Mucosa of rectum (tissue), 2 donors: ENCODE results near the gene STAB2.

ENCODE experiments used
- H3K27ac ChIP-seq, 2 donors: one replicate each; pipeline ENCODE4 v1.7.0; 2013; ENCODE audit warnings: inconsistent platforms in 2 of 2, low read depth in 2 of 2, low read length in 2 of 2
- H3K27me3 ChIP-seq, 2 donors: one replicate each; pipeline ENCODE4 v1.7.0; 2013; ENCODE audit warnings: low read length in 2 of 2; ENCODE audit not compliant: control insufficient read depth in 2 of 2, insufficient read depth in 2 of 2
- H3K36me3 ChIP-seq, 2 donors: one replicate each; pipeline ENCODE4 v1.7.0; 2013; ENCODE audit warnings: low read length in 2 of 2; ENCODE audit not compliant: control insufficient read depth in 2 of 2, insufficient read depth in 2 of 2
- H3K4me1 ChIP-seq, 2 donors: one replicate each; pipeline ENCODE4 v1.7.0; 2013; ENCODE audit warnings: low read length in 2 of 2, mild to moderate bottlenecking in 1 of 2; ENCODE audit not compliant: control insufficient read depth in 2 of 2, insufficient read depth in 2 of 2
- H3K4me3 ChIP-seq, 2 donors: one replicate each; pipeline ENCODE4 v1.7.0; 2013; ENCODE audit warnings: low read length in 2 of 2
- H3K9ac ChIP-seq, 2 donors: one replicate each; pipeline ENCODE4 v1.7.0; 2013; ENCODE audit warnings: low read length in 2 of 2, low read depth in 1 of 2, mild to moderate bottlenecking in 1 of 2
- H3K9me3 ChIP-seq, 2 donors: one replicate each; pipeline ENCODE4 v1.7.0; 2013; ENCODE audit warnings: low read length in 2 of 2; ENCODE audit not compliant: control insufficient read depth in 2 of 2
- donor health status: healthy.
- donor health status: Normal muscosa, but diverticular disease.

STAB2 gene

DNA sequence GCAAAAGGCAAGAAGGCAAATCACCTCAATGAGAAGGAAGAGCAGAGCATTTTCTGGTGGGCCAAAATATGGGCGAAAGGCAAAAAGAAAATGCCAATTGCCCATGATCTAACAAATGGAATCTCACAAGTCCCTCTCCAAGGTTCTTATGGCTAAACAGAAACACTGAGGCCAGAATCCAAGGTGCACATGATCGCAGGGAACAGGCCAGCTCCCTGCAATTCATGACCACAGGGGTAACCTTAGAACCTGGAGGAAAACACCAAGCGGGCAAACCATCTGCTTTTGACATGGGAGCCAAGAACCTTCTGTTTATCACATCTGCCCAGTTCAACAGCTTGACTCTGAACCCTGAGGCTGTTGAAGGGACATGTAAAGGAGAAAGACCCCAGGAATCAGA lies 193.9 kb downstream of the STAB2 start:
- Histone ChIP-seq H3K9ac (no peak overlapping the region), H3K9me3 (no peaks in the 10 kb centered on the region), H3K4me3 (no peak overlapping the region), H3K27me3 (no peaks in the 10 kb centered on the region), H3K36me3 (peaks cover 23 to 27% of the 10 kb centered on the region in 2 donors), H3K27ac (no peak overlapping the region), H3K4me1 (peaks cover 0 to 3% of the 10 kb centered on the region in 2 donors)

GRCh38 chr12:103782399-103782798 lies 195.3 kb downstream of the STAB2 start:
- H3K4me1 ChIP-seq: peaks cover 0 to 3% of the 10 kb centered on the region in 2 donors

DNA sequence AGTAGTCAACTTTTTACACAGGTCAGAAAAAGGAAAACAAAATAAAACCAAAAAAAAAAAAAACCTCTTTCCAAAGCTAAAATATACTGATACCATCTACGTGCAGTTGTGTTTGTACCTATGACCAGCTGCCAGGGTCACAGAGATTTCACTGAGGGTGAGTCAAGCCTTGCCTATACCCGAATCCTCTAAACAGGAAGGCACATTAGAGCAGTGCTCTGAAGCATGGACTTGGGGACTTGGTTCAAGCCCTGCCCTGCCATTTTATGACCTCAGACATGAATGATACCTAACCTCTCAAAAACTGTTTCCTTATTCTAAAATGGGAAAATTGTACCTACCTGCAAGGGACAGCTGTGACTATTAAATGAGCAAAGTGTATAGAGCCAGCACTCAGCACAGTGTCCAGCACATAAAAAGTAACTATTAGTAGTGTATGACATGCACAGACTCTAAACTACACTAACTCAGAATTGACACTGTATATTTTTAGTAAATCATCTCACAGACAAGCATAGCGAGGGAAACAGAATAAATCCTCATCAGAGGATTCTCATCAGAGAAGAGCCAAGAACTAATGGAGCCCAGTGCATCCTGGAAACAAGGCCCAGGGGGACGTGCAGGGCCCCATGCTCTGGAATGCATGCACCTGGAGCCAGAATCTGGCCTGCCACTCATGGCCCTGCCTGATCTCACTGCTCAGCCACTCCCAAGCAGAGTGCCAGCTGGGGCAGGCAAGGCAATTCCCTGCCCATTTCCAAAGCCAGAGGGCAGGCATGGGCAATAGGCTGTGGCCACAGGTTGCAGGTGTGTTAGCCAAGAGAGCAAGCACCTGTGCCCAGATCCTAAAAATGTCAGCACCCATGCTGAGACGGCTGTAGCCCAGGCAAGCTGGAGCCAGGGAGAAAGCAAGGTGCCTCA lies 196.9 kb downstream of the STAB2 start:
- Histone ChIP-seq H3K36me3 (peaks cover 14 to 15% of the 10 kb centered on the region in 2 donors), H3K27ac (no peak overlapping the region), H3K9me3 (no peaks in the 10 kb centered on the region), H3K4me3 (no peak overlapping the region), H3K9ac (no peak overlapping the region), H3K27me3 (no peaks in the 10 kb centered on the region), H3K4me1 (peaks cover 0 to 3% of the 10 kb centered on the region in 2 donors)

More at GRCh38 chr12:103782399-103782798, 195.3 kb downstream of the STAB2 start:
- Histone ChIP-seq H3K9me3 (no peaks in the 10 kb centered on the region), H3K27me3 (no peaks in the 10 kb centered on the region), H3K9ac (no peak overlapping the region), H3K4me3 (no peak overlapping the region), H3K36me3 (peaks cover 15 to 20% of the 10 kb centered on the region in 2 donors), H3K27ac (no peak overlapping the region)

GRCh38 chr12:103785243-103786031 lies 198.4 kb downstream of the STAB2 start:
- H3K4me1 ChIP-seq: peaks cover 0 to 3% of the 10 kb centered on the region in 2 donors
- H3K36me3 ChIP-seq: peaks cover 9 to 11% of the 10 kb centered on the region in 2 donors
- H3K27me3 ChIP-seq: no peaks in the 10 kb centered on the region
- no peak overlapping the region for H3K4me3 ChIP-seq
- no peak overlapping the region for H3K9ac ChIP-seq
- no peaks in the 10 kb centered on the region for H3K9me3 ChIP-seq
- no peak overlapping the region for H3K27ac ChIP-seq

DNA sequence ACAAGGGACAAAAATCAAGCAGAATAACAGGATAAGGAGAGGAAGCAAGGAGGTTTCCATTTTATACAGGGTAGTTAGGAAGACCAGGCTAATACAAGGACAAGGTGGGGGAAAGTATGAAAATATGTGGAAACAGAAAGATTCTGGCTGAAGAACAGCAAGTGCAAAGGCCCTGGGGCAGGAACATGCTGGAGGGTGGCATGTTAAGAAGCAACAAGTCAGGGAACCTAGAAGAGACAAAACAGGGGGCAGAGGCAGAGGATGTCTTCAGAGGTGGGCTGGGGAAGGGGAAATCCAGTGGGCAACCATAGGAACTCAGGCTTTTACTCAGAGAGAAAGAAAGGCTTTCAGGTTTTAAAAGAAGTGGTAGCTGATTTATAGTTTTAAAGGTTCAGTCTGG lies 199.1 kb downstream of the STAB2 start:
- Histone ChIP-seq H3K4me1 (peaks cover 0 to 3% of the 10 kb centered on the region in 2 donors), H3K4me3 (no peak overlapping the region), H3K36me3 (peaks cover 9 to 11% of the 10 kb centered on the region in 2 donors), H3K9ac (no peak overlapping the region), H3K9me3 (no peaks in the 10 kb centered on the region), H3K27me3 (no peaks in the 10 kb centered on the region), H3K27ac (no peak overlapping the region)

DNA sequence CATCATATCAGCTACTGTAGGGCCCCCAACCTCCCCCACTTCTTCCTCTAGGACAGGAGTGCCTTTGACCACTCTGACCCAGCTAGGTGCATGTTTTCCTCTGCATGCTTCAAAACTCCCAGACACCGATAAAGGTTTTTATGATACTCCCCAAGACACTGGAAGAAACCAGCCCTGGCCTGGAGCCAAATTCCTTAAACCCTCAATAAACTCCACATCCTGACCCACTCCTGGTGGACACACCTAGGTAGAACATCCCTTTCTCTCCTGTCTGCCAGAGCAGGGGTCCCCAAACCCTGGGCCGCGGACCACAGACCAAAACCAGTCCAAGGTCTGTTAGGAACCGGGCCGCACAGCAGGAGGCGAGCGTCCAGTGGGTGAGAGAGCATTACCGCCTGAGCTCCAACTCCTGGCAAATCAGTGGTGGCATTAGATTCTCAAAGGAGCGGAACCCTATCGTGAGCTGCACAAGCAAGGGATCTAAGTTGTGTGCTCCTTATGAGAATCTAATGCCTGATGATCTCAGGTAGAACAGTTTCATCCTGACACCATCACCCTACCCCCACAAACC lies 204.4 kb downstream of the STAB2 start:
- no peaks in the 10 kb centered on the region for H3K9me3 ChIP-seq
- no peak overlapping the region for H3K4me3 ChIP-seq
- no peak overlapping the region for H3K27ac ChIP-seq
- H3K9ac ChIP-seq: no peak overlapping the region
- no peaks in the 10 kb centered on the region for H3K27me3 ChIP-seq
- H3K36me3 ChIP-seq: peaks cover 20 to 23% of the 10 kb centered on the region in 2 donors
- no peaks in the 10 kb centered on the region for H3K4me1 ChIP-seq

GRCh38 chr12:103793046-103793445 lies 206.0 kb downstream of the STAB2 start:
- H3K9ac ChIP-seq: no peak overlapping the region
- H3K36me3 ChIP-seq: peaks cover 20 to 23% of the 10 kb centered on the region in 2 donors
- H3K27ac ChIP-seq: no peak overlapping the region
- H3K9me3 ChIP-seq: no peaks in the 10 kb centered on the region
- H3K4me1 ChIP-seq: no peaks in the 10 kb centered on the region
- H3K4me3 ChIP-seq: no peak overlapping the region
- H3K27me3 ChIP-seq: no peaks in the 10 kb centered on the region

GRCh38 chr12:103793512-103794045 lies 206.5 kb downstream of the STAB2 start:
- H3K4me3 ChIP-seq: no peak overlapping the region
- no peak overlapping the region for H3K9ac ChIP-seq
- H3K9me3 ChIP-seq: no peaks in the 10 kb centered on the region
- no peak overlapping the region for H3K27ac ChIP-seq
- H3K27me3 ChIP-seq: no peaks in the 10 kb centered on the region
- peaks cover 20 to 23% of the 10 kb centered on the region in 2 donors for H3K36me3 ChIP-seq
- H3K4me1 ChIP-seq: no peaks in the 10 kb centered on the region

- Histone ChIP-seq H3K4me3 (no peak overlapping the region), H3K36me3 (peaks cover 20 to 23% of the 10 kb centered on the region in 2 donors), H3K9ac (no peak overlapping the region)
Measured at GRCh38 chr12:103794309-103795213, 207.5 kb downstream of the STAB2 start.

More at GRCh38 chr12:103794309-103795213, 207.5 kb downstream of the STAB2 start:
- Histone ChIP-seq H3K4me1 (peaks cover 0 to 4% of the 10 kb centered on the region in 2 donors), H3K9me3 (no peaks in the 10 kb centered on the region), H3K27me3 (no peaks in the 10 kb centered on the region), H3K27ac (no peak overlapping the region)
